GM21786 (cell line): Measurements from ENCODE around the gene MACROD1.
"Not testable (repeated sequence)": the region's sequence is repeated elsewhere in the genome, so short reads cannot be mapped to it uniquely, and the experiment has no call there.

Experiments used
- ATAC-seq: cut with Tn5 transposase; IDR thresholded peaks from one replicate; pipeline ENCODE4 v1.9.1; 2021; ENCODE audit not compliant: unreplicated experiment

The MACROD1 gene

DNA sequence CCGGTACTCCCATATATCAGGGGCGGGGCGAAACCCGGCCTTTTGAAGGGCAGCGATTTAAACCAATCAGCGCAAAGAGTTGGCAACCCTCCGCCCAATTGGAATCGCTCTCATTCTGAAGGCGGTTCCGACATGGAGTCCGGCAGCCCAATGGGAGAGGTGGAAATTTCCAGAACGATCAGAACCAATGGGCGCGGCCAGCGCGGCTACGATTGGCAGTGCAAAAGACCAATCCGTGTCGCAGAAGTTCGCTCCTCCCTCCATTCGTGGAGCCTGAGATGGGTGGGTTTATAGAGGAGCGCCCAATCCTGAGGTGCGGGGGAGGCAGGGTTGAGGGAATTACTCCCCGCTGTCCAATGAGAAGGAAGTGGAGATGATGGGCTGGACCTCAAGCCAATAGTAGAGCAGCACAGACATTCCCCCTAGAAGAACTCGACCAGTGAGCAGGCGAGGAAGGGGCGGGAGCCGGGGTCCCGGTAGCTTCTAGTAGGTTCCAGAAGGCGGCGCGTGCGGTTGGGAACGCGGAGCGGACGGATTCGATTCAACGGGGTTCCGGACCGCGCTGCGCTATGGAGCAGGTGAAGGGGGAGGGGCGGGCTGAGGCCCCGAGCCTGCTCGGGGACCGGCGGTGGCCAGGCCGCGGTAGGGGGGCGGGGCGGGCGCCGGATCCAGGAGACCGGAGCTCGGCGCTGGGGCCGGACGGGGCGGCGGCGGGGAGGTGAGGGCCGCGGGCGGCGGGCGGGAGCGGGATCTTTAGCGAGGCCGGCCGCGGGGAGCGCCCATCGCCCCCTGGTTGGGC is 20.0 kb upstream of the MACROD1 start, which contains the start of gene STIP1:
STIP1 (plus strand) TSS at position 479 of the 799 bp plus-strand sequence; CDS start at position 570, 91 bp downstream.
- peak; percentile 77 for ATAC-seq

DNA sequence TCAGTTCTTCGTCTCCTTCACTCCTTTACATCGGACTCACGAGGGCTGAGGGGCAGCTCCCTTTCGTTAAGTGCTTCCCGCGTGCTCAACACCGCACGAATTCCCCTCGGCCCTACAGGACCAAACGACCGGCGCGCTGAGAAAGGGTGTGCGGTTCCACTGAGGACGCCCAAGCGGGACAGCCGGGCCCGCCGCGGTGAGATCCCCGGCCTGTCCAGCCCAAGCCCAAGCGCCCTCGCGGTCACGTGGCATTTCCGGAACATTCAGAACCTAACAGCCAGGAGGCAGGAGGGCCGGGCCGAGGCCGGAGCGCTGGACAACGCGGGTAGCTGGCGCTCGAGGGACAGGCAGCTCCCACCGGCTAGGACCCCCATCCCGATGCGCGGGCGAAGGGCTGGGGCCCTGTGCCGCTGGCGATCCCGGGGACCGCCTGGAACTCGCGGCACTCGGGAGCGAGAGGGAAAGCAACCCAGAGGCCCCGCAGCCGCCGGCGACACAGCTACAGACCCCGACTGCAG is 19.3 kb upstream of the MACROD1 start:
- ATAC-seq: no peak

DNA sequence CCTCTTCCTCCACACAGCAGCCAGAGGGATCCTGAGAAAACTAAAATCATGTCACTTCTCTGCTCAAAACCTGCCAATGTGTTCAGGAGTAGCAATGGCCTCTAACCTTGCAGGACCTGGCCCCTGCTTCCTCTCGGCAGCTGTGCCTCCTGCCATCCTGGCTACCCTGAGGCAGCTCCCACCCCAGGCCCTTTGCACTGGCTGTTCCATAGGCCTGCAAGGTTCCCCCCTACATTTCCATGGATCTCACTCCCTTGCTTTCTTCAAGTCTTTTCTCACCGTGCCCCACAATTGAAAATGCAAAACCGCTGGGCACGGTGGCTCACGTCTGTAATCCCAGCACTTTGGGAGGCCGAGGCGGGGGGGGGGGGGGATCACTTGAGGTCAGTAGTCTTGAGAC is 18.0 kb upstream of the MACROD1 start:
- ATAC-seq: no peak

DNA sequence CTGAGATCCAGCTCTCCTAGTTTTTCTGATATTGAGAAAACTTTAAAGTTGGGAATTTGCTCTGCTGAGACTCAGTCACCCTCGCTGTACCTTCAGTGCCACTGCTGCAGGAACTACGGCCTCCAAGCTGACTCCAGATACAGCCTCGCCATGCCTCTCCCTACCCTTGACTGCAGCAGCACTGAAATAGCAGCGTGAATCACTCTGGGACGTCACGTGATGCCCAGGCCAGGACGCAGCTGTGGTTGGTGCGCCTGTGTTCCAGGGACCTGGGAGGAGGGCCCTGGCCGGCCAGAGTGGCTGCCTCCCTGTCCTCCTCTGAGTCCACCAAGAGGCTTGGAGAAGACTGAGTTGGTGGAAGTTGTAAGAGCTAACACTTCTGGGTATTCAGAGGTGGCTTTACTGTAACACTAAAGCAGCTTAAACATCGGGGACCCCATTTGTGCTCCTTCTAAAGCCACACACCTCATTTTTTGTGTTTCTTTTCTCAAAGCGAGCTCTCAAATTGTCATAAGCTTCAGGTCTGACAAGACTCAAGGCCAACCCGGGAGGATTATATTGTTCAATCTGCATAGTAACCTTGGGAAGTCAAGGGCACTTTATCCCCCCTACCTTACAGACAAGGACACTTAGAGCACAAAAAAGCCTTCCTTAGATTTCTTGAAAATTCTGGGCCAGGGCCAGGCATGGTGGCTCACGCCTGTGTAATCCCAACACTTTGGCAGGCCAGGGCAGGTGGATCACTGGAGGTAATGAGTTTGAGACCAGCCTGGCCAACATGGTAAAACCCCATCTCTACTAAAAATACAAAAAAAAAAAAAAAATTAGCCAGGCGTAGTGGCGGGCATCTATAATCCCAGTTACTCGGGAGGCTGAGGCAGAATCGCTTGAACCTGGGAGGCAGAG is 15.8 kb upstream of the MACROD1 start:
- ATAC-seq: no peak

DNA sequence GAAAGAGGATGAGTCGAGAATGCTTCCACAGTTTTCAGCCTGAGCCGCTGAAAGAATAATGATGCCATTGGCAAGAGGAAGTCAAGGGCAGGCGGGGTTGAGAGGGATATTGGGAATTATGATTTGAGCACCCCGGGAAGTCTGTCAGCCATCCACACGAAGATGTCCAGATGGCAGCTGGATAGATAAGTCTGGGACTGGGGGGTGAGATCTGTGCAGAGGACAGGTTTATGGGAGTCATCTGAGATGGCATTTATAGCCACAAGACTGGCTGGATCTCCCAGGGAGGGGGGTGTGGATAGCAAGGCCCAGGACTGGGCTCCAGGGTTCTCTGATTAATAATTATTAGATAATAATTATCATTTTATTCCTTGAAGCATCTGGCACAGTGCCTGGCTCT is 15.0 kb upstream of the MACROD1 start:
- no peak for ATAC-seq

DNA sequence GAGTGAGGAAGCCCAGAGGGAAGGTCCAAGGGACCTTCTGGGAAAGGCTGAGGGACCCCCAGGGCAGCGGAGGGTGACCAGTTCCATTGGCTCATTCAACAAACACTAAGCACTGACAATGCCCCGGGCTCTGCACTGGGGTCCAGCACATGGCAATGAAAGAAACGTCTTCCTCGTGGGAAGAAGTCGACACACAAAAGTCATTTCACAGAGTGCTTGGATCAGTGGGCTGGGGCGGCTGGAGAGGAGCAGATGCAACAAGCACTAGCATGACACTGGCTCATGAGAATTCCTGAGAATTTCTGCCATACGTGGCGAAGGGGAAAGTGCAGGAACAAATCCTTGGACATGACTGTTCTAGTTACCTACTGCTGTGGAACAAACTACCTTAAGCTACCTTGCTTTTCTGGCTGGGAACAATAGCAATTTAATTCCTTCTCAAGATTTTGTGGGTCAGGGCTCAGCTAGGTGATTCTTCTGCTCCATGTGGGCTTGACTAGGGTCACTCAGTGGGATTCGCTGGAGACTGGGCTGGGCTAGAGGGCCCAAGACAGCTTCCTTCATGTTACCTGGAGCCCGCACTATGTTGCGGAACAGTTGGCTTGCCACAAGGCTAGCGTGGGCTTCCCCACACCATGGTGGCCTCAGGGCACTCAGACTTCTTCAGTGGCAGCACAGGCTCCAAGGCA is 13.2 kb upstream of the MACROD1 start:
- no peak for ATAC-seq

DNA sequence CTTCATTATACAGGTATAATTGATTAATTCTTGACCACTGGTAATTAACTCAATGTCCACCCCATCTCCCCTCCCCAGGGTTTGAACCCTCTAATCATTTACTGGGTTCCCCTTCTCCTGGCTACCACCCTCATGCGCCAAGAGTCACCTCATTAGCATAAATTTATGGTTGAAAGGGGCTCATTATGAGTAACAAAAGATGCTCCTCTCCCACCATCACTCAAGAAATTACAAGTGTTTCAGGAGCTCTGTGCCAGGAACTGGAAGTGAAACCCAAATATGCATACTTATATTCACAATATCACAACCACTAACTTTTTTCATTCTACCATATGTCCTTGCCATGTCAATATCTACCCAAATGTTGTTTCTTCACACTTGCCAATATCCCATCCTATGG is 12.3 kb upstream of the MACROD1 start:
- ATAC-seq: no peak

DNA sequence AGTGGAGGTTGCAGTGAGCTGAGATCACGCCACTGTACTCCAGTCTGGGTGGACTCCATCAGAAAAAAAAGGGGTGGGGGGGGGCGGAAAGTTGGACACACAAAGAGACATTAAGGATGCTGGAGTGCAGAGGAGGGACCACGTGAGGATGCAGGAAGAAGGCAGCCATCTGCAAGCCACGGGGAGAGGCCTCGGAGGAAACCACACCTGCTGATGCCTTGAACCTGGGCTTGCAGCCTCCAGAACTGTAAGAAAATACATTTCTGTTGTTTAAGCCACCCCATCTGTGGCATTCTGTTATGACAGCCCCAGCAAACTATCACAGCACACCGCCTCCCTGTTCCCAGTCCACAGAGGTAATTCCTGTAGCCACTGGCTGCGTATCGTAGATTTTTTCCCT is 10.8 kb upstream of the MACROD1 start:
- ATAC-seq: no peak

DNA sequence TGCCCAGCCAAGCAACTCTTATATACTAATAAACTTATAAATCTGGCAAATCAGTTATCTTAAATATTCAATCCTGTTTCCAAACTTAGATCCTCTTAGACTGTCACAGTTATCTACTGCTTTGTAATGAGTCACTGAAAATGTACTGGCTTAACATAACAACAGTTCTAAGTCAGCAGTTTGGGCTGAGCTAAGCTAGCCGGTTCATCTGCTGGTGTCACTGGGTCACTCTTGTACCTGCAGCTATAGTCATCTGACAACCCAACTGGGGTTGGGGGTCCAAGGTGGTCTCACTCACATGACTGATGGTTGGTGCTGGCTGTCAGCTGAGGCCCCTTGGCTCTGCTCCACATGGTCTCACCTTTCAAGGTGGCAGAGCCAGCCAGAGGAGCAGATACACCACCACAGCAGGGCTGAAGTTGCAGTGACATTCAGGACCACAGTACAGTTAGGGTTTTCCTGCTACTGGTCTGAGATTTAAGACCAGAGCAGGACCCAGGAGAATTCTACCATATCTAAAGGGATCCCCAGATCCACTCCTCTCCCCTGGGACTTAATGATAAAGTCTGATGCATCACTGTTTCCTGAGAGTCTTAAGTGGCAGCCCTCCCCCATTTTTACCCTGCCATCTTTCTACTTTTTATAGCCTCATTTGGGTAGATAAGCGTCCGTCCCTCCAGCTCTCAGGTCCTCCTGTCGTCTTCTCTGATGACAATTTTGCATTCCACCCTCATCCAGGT is 7.9 kb upstream of the MACROD1 start:
- no peak for ATAC-seq

DNA sequence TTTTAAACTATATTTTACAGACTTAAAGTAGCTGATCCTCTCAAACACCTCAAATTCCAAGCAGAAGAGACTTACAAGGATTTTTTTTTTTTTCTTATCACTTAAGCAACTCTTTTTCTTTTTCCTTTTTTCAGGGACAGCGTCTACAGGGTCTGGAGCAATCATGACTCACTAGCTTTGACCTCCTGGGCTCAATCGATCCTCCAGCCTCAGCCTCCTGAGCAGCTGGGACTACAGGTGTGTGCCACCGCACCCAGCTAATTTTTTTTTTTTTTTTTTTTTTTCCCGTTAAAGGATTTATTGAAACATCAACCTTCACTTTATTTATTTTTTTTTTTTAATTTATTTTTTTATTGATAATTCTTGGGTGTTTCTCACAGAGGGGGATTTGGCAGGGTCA is 4.5 kb upstream of the MACROD1 start:
- ATAC-seq: no peak

DNA sequence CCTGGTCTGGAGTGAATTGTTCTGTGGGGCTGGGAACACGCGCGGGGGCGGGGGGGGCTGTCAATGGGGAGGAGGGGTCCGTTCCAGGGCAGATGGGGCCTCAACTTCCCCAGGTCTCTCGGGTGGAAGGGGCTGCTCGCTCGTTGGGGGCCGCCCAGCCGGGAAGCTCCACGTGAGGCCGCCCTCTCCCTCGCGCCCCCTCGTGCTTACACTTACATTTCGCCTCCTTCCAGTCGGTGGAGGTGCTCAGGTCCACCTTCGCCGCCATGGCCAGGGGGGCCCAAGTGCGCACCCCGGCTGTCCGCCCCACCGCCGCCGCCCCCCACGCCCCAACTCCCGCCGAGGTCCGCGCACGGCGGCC is 452 bp downstream of the MACROD1 start:
- no peak for ATAC-seq

DNA sequence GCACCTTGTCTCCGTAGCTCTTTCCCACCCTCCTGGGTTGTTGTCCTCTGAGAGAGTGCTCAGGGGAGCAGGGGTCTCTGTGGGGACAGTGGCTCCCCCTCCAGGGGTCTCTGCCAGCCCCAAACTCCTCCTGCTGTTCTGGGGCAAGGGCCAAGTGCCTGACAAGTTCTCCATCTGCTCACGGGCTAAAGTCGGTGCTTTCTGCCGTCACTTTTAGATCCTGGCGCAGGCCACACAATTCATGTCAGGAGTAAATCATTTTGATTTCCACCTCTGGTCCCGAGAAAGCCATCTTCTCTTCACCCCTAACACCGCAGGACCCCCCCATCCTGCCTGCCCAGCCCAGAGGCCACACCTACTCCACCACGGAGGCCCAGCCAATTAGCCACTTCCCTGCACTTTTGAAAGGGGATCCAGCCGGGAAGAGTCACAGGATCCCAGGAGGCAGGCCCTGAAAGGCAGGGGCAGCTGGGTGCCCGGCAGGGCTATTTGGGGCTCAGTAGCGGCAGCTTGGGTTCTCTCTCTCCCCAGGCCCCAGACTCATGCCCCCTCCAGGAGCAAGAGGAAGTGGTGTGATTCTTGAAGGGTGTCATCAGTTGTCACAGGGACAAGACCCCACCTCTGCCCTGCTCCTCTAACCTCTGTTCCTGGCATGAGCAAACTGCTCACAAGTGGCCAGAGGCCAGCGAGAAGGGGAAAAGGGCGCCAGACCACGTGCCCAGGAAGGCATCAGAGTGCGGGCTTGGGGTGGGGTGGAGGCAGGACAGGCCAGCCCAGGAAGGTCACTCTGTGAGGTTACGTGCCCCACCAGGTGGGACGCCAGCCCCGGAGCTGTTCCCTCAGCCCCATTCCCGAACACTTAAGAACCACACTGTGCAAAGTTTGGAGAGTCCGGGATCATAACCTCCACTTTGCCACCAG is 1.3 kb downstream of the MACROD1 start:
- no peak for ATAC-seq

DNA sequence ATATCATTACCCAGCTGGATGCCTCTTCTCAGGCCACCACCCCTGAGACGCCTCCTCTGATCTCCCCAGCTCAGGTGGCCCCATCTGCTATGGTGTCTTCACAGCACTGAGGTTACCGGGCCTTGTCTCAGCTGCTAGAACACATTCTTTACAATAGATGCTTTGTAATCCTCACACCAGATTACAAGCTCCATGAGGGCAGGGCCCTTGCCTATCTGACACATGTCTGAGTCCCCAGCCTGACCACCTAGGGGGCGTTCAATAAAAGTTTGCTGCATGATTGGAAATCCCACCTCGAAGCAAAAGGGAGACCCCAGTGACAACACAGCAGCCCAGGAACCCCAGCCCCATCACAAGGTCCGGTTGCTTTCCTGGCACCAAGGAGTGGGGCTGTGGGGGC is 2.0 kb downstream of the MACROD1 start:
- no peak for ATAC-seq

DNA sequence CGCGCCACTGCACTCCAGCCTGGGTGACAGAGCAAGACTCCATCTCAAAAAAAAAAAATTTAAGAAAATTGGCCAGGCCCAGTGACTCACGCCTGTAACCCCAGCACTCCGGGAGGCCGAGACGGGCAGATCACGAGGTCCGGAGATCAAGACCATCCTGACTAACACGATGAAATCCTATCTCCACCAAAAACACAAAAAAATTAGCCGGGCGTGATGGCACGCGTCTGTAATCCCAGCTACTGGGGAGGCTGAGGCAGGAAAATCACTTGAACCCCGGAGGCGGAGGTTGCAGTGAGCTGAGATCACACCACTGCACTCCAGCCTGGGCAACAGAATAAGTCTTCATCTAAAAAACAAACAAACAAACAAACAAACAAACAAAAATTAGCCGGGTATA is 3.1 kb downstream of the MACROD1 start:
- ATAC-seq: not testable (repeated sequence)

DNA sequence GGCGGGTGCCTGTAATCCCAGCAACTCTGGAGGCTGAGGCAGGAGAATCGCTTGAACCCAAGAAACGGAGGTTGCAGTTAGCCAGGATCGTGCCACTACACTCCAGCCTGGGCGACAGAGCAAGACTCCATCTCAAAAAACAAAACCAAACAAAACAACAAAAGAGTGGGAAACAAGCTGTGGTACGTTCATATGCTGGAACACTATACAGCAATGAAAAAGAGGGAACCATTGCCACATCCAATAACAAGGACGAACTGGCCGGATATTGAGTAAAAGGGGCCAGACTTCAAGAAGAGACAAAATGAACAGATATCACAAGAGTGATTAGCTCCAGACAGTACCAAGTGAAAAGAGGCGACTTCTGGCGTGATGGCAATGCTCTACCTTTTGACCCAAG is 4.9 kb downstream of the MACROD1 start:
- no peak for ATAC-seq

DNA sequence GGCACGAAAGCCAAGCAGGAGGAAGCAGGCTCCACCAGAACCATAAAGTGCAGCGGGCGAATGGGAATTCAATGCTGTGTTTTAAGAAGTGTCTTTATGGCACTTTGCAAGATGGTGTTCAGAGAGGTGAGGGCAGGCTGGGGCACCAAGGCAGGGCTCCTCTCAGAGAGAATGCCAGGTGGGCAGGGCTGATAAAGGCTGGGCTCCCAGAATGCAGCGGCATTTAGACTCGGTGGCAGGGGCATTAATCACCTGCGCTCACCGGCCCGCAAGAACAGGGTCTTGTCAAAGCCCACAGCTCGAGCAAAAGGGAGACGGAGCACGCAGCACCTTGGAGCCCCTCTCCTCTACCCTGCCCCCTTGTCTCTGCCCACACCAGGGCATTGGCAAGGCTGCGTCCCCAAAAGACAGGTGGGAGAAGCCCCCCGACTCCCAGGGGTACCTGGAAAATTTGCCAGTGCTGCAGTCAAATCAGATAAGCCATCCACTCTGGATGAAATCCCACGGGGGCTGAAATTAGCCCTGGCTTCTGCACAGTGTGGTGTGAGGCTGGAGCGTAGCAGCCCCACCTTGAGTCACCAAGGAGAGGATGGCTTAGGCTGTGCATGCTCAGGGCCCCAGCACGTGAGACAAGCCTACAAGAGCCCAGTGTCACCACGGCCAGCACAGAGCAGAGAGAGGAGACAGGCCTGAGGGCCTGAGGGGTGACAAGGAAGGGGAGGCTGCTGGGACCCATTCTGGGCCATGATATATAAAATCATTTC is 8.1 kb downstream of the MACROD1 start:
- no peak for ATAC-seq

DNA sequence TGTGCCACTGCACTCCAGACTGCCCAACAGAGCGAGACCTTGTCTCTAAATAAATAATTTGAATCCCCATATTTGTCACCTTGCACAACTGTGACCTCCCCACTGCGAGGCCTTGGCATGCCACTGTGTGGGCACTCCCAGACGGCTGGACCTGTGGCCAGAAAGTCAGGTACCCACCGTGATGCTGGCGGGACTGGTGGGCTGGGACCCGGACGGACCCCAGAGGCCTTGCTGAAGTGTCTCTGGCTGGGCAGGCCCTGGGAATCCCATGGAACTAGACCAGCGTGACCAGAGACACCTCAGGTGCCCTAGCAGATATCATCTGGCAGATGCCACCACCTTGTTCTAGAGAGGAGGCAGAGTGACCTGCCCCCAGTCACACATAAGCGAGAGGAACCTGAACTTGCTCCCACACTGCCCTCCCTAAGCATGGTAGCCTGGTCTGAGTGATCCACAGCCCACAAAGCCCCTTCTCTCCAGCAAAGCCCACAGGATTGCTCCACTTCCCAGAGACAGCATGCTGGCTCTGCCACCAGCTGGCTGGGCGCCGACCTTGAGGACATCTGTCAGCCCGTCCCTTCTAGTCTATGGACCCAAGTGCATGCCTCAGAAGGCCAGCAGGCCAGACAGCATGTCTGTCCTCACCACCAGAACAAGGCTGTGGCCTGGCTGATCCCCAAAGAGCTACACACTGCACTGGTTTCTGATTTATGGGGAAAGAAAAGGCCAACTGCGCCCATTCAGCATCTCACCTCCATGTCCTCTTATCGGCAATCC is 9.5 kb downstream of the MACROD1 start:
- ATAC-seq: no peak

DNA sequence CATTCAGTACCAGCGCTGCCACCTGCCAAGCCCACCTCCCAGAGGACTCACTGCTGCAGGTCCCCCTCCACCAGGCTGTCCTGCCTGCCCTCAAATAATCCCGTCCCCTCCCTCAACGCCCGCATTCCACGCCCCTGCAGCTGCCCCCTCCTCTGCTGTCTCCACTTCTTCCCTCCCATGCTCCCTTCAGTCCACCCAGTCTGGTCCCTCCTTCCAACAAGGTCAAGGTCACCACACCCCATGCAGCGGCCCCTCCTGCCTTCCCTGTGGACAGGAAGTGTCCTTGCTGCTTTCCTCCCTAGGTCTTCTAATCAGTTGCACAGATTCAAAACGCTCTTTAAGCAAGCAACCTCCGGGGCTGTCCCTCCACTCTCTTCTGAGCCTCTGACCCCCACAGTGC is 12.1 kb downstream of the MACROD1 start:
- no peak for ATAC-seq
